Measurements from ENCODE around the gene TNRC6B.
"Not testable (repeated sequence)": the region's sequence is repeated elsewhere in the genome, so short reads cannot be mapped to it uniquely, and the experiment has no call there.

Gene TNRC6B

GRCh38 chr22:40377931-40378330 lies 200.2 kb downstream of the TNRC6B start:
- no peak for DNase-seq

GRCh38 chr22:40378448-40378847 lies 200.7 kb downstream of the TNRC6B start:
- not testable (repeated sequence) for DNase-seq

GRCh38 chr22:40381461-40381860 lies 203.7 kb downstream of the TNRC6B start:
- DNase-seq = no peak

GRCh38 chr22:40383905-40384304 lies 206.2 kb downstream of the TNRC6B start:
- DNase-seq = no peak

GRCh38 chr22:40385036-40385782 lies 207.5 kb downstream of the TNRC6B start:
- no peak for DNase-seq

Measured in stimulated activated CD4-positive, alpha-beta T cell treated with anti-CD3 and anti-CD28 coated beads, Interleukin-2, amount 100 ng/mL, for 48 hours (primary cell).